GM19463 (cell line): ENCODE data around the gene SETD7.
A peak's percentile ranks its signal among the peaks of the same experiment; 100 is the strongest.

Experiments used
- ATAC-seq: cut with Tn5 transposase; IDR thresholded peaks from one replicate; pipeline ENCODE4 v1.9.1; 2021; ENCODE audit warnings: mild to moderate bottlenecking, moderate library complexity; ENCODE audit not compliant: unreplicated experiment

The SETD7 gene

GRCh38 chr4:139552517-139553307, 3.3 kb downstream of the SETD7 start:
- no peak for ATAC-seq

DNA sequence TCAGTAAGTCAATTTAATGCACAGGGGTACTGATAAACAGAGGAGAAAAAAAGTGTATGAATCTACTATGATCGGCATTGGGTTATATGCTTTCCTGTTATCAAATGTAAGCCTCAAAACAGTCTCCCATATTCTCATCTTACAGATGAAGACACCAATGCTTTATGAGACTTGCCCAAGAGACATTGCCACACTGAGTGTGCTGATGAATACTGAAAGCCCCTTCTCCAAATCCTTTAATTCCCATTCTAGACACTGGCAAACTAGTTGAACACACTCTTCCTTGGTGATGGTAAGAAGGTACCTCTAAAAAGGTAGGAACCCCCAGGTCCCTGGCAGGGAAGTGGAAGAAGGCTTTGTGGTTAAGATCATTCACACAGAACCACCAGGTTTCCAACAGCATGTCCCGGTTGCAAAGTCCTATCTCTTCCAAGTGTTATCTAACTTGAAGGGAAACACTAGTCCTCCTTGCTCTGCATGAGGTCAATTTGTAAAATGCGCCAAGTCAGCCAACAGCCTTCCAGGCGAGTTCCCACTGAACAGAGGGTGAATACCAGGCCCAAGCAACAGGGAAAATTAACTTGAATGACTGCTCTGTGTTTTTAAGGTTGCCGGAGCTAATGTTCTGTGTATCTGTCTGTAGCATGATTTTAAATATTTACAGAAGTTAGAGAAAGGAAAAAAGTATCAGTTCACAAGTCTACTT, 5.1 kb downstream of the SETD7 start:
- no peak for ATAC-seq

GRCh38 chr4:139547979-139548378, 8.0 kb downstream of the SETD7 start:
- ATAC-seq = no peak

GRCh38 chr4:139540632-139541031, 15.4 kb downstream of the SETD7 start:
- ATAC-seq = no peak

GRCh38 chr4:139540161-139540560, 15.9 kb downstream of the SETD7 start:
- ATAC-seq = no peak

DNA sequence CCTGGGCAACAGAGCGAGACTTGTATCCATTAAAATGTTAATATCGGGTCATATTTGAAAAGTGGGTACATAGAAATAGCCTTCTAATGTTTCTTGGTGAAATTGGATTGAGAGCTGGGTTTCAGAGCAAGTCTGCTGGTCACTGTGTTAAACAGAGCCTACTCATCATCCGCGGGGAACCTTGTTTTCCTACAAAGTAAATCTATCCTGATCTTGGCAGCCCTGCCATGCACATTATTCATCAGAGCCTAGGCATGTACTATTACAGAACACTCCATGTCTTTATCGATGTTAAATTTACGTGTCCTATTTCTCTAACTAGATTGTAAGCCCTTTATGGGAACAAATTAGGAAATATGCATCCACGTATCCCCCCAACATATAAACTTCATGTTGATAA, 18.7 kb downstream of the SETD7 start:
- no peak for ATAC-seq

DNA sequence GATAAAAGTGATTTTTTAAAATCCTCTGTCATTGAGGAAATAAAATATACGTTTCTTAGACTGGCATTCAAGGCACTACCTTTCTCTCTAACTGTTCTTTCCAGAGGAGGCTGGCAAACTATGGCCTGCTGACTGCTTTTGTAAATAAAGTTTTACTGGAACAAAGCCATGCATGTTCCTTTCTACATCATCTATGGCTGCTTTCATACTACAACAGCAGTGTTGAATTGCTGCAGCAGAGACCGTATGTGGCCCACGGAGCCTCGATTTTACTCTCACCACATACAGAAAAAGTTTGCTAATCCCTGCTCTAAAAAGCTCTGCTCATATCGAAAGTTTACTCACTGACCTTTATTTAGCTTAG, 20.2 kb downstream of the SETD7 start:
- ATAC-seq = no peak

GRCh38 chr4:139535228-139535870, 20.7 kb downstream of the SETD7 start:
- ATAC-seq = no peak

DNA sequence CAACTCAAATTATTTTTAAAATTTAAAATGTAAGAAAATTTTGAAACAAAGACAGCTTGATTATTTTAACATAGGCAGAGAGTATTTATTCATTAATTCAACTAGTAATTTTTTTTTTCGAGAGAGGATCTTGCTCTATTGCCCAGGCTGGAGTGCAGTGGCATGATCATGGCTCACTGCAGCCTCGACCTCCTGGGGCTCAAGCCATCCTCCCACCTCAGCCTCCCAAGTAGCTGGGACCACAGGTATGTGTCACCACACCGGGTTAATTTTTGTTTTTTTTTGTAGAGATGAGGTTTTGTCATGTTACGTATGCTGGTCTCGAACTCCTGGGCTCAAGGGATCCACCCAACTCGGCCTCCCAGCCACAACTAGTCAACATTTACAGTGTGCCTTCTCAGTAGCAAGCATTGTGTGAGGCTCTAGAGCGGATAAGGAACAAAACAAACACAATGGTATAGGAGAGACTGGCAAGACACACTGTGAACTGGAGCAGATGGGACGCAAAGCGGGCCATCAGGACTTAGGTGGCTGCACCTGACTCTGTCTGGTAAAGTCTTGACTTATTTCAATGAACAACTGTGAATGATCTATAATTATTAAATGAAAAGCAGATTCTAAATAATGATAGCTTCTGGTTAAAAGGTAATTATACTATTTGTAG, 21.6 kb downstream of the SETD7 start:
- ATAC-seq = no peak

DNA sequence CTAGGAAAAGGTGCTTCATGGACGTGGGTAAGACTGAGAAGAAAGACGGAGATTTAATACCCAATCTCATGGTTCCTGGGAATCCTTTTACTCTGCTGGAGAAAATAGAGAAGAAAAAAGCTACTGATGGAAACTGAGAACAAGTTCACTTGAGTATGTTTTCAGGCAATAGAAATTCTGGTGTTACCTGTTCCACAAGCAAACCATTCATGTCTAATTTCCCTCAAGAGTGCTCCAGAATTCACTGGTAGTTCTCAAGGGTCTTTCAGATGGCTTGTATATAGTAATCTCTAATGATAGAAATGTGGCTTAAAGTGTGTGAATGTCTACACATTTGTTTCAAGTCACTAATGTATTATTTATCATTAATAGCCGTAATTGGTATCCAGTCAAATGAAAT, 22.5 kb downstream of the SETD7 start:
- no peak for ATAC-seq

- ATAC-seq = no peak
Measured at GRCh38 chr4:139532947-139533346, 23.1 kb downstream of the SETD7 start.

DNA sequence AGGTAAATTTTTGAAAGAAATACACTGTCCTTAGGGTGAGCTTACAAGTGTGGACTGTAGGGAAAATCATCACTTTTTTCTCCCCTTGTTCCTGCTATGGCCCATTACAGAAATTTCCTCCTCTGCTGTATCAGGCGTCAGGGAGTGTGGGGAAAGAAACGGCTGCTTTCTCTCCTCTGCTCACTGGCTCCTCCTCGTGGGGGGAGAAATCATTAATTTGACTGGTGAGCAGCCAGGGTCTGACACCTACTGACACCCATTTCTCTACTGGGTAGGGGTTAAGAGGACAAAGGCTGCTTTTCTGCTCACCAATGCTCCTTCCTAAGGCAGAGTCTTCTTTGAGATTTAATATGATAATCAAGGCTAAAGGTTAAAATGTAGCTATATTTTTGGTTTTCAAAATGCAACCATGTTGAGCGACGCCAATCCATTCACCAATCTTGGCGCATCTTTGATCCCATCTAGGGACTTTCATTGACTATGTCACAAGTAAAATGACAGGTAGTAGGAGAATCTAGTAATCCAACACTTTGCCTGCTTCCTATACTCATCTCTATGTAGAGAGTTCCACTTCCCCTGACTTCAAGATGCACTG, 25.1 kb downstream of the SETD7 start:
- no peak for ATAC-seq

DNA sequence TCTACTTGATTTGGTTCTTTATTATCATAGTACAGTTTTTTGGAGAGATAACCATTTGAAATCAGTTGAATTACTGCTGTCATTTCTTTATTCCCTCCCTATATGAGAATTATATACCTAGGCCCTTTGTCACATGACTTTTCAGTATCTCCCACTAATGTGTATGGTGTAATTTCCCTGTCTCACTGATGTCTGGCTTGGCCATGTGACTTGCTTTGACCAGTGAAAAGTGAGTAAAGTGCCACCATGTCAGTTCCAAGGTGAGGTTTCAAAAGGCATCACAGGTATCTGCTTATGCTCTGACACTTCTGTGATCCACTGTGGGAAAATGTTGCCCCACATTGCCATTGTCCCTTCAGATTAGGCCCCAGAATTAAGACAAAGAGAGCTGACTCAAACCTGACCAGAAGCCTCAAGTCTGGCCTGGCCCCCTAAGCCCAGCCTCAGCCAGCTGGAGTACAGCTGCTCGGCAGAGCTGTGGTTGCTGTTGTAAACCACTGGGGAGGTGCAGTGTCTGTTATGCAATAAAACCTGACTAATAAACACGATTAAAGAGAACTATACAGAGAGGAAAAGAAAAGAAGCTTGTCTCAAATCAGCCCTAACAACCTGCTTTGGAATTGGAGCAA, 27.5 kb downstream of the SETD7 start:
- peak; percentile 85 for ATAC-seq

DNA sequence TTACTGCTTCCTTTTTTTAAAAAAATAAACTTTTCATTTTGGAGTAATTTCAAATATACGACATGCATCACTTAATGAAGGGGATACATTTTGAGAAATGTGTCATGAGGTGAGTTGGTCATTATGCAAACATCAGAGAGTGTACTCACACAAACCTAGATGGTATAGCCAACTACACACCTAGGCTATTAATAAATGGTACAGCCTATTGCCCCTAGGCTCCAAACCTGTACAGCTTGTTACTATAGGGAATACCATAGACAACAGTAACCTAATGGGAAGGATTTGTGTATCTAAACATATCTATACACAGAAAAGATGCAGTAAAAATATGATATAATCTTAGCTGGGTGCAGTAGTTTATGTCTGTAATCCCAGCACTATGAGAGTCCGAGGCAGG, 29.1 kb downstream of the SETD7 start:
- ATAC-seq = no peak

GRCh38 chr4:139525414-139525813, 30.6 kb downstream of the SETD7 start:
- no peak for ATAC-seq

DNA sequence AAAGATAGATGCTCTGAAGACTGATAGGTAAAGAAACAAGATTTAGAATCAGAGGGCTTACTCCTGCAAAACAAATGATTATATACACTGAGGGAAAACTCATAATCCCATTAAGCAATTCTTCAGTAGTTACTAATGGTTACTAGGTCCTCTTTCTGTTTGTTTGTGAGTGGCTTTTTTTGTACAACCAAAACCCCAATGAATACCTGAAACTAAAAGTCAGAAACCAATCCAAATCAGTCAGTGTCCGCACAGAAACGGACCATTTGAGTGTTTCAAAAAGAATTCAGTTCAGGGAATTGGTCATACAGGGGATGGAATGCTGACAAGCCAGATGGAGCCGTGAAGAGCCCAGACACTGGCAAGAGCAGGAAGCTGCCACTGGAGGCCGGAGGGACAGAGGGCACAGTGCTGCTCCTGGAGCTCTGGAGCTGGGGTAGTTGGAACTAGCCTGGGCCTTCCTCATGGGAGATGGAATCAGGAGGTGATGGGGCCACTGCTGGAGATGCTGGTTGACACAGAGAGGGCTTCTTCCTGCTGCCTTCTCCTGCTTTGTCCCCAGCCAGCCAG, 31.9 kb downstream of the SETD7 start:
- no peak for ATAC-seq

- no peak for ATAC-seq
Measured at GRCh38 chr4:139523076-139523475, 32.9 kb downstream of the SETD7 start.

GRCh38 chr4:139522457-139522856, 33.6 kb downstream of the SETD7 start:
- no peak for ATAC-seq

- ATAC-seq = no peak
Measured at GRCh38 chr4:139521754-139522401, 34.1 kb downstream of the SETD7 start.

DNA sequence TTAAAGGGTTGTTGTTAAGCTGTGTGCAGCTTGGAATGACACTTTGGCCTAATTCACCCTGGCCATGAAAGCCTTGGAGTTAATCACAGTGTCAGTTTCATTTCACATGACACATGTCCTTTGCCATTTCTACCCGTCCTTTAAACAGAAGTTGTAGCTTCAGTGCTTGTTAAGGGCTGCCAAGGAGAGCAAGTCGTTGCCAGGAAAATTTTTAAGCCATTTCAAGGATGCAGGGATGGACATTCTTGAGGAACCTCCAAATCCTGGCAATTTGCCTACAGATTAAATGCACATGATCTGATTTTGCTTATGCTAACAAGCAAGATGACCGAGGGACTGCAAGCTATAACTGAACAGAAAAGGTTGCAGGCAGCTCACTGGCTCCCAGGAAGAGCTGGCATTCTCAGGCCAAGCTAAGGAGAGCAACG, 40.5 kb downstream of the SETD7 start:
- ATAC-seq = no peak
